Right hindlimb (tissue), 1 donor: ENCODE results near the gene SQSTM1.

Experiments used
- DNase-seq: peaks from one replicate; pipeline ENCODE4 v3.0.0-alpha.2; 2018

The SQSTM1 gene

DNA sequence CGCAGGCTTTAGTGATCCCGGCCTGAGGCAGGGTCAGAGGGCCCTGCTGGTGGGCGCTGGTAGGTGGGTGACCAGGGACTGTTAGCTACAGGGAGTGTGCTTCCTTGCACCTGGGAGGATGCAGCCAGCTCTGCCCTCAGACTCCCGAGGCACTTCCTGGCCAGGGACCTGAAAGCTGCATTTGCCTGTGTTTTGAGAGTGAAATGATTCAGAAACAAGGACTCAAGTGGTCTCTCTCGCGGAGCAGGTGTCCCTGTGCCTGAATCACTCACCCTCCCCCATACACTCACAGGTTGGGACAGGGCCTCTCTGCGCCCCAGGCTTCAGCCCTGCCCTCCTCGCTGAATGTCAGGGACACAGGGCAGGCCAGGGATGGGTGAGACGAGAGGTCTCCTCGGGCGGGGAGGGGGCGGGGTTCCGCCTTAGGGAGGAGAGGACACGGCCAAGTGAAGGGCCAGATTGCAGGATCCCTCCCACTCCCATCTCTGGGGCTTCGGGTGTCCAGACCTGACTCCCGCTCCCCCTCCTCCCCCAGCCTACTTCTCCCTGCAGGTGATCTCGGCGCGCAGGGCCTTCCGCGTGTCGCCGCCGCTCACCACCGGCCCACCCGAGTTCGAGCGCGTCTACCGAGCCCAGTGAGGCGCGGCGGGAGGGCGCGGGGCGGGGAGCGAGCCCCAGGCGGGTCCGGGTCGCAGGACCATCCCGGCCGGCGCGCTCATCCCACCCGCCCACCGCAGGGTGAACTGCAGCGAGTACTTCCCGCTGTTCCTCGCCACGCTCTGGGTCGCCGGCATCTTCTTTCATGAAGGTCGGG is 25.4 kb upstream of the SQSTM1 start:
- peak; percentile 50 for DNase-seq

DNA sequence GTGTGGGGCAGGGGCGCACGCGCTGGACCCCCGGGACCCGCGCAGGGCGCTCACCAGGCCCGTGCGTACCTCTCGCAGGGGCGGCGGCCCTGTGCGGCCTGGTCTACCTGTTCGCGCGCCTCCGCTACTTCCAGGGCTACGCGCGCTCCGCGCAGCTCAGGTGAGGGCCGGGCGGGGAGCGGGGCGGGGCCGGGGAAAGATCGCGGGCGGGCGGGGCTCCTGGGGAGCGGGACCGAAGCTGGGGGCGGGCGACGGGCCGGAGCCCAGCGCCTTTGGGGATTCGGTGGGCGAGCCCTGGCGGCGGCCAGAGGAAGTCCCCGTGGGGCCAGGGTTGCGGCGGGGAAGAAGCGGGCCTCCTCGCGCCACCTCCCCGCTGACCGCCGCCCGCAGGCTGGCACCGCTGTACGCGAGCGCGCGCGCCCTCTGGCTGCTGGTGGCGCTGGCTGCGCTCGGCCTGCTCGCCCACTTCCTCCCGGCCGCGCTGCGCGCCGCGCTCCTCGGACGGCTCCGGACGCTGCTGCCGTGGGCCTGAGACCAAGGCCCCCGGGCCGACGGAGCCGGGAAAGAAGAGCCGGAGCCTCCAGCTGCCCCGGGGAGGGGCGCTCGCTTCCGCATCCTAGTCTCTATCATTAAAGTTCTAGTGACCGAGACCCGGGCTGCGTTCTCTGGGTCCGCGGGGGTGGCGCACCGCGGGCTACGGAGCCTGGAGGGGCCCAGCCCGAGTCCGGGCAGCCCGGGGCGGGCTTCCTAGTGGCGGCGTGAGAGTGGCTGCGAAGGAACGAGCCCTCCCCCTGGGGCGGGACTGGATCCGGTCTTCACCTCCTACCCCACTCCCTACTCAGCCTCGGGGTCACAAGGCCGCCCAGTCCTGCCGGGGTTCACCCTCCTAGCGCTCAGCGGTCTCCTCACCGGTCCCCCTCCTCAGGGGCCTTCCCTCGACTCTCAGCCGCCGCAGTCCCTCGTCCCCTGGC is 24.6 kb upstream of the SQSTM1 start:
- peak; percentile 84 for DNase-seq

DNA sequence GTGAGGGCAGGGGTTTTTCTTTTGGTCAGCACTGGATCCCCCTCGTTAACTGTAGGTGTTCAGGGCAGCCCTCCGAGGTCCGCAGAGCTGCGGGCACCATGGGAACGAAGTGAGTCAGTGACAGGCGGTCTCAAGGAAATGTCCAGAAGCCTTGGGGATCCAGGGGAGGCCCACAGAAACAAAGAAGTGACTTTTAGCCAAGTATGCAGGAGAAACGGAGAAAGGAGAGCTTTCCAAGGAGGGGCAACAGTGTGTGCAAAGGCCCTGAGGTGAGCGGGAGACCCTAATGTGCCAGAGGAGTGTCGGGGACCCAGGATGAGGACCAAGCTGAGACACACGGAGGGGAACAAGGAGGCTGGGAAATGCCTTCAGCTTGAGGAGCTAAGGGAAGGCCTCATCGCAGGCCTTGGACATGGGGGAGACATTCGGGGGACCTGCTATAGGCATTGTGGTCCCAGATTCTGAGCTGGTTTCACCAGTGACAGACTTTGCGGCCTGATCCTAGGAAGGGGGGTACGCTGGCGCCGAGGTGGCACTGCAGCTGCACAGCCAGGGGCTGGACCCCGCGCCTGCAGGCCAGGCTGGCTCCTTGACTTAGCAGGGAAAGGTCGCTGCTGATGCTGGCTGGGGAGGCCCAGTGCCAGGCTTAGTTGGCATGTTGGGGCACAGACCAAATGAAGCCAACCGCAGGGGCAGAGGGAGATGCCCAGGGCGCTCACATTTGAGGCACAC is 23.7 kb upstream of the SQSTM1 start:
- DNase-seq = no peak

DNA sequence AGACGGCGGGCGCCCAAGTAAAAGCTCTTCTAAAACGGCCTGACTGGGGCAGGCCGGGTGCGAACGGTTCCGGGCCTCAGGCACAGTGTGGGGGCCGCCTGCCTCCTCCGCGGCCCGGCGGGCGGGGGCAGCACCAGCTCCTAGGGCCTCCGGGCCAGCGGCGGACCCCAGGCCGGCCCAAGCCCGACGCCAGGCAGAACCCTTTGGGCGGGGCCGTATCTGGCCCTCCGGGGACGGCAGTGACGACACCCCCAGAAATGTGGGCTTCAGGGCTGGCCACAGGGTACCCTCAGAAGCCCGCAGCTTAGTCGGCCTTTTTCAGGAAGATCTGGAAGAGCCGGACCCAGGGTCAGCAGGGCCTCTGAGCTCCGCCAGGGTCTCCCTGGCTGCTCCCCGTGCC is 23.0 kb upstream of the SQSTM1 start:
- DNase-seq = no peak

DNA sequence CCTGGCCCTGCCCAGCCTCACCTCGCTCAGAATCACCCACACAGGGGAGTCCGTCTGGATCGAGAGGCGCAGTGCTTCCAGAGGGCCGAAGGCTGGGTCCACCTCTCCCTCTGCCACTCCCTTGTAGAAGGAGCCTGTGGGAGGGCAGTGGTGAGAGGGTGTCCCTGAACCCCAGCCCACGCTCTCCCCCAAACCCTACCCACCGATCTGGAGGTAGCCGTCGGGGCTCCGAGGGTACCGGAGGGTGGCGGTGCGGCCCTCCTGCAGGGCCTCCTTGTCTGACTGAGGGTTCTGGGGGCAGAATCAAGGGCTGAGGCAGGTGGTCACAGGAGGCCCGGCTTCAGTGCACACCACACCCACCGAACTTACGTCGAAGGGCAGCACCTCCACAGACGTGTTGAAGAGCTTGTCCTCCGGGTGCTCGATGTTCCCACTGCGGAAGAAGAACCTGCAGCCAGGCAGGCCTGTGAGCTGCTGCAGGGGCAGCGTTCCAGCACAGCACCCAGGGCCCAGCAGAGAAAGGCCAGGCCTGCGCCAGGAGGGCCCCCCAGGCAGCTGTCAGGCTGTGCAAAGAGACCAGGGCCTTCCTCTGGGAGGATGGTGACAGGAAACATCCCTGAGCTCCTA is 22.4 kb upstream of the SQSTM1 start:
- DNase-seq = no peak

DNA sequence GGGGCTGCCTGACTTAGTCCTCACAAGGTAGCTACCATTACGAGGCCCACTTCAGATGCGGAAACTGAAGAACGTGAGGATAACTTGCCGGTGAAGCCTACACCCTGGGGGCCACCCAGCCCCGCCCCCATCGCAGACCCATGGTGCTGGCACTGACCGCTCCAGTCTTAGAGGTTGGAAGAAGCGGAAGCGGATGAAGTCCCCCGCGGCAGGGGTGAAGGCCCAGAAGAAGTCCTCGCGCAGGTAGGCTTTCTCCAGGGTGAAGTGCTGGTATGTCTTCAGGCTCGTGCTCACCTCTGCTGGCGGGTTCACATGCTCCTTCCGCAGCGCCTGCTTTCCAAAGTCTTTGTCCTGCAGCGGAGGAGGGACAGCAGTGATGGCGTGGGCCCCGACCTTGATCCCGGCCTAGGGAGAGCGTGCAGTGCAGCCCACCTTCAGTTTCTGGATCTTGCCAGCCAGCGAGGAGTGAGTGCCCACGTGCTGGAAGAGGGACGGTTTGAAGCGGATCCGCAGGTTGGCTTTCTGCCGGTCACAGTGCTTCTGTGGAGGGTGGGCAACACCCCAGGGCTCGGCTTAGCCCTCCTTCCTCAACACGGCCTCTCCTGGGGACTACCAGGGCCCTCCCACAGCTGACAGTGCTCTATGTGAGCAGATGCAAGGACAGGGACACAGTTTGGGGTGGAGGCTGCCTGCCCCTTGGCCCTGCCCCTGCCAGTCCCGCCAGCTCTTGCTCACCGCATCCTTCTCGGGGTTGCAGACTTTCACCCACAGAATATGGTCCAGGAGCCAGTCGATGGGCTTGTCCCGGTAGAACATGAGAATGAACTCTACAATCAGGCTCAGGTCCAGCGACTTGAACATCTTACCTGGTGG is 21.7 kb upstream of the SQSTM1 start:
- DNase-seq = no peak

DNA sequence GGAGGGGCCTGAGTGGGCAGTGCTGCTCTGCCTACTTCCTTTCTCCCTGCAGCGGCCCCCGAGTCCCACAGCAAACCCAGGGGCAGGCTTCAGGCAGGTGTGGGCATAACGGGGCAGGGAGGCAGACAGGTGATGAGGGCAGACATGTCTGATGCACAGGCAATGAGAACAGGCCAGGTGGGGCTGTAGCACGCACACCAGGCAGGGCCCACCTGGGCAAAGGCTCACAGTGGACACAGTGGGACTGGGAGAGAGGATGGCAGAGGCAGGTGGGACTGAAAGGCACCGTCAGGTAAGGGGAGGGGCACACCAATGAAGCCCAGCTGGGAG is 21.1 kb upstream of the SQSTM1 start:
- DNase-seq = no peak

DNA sequence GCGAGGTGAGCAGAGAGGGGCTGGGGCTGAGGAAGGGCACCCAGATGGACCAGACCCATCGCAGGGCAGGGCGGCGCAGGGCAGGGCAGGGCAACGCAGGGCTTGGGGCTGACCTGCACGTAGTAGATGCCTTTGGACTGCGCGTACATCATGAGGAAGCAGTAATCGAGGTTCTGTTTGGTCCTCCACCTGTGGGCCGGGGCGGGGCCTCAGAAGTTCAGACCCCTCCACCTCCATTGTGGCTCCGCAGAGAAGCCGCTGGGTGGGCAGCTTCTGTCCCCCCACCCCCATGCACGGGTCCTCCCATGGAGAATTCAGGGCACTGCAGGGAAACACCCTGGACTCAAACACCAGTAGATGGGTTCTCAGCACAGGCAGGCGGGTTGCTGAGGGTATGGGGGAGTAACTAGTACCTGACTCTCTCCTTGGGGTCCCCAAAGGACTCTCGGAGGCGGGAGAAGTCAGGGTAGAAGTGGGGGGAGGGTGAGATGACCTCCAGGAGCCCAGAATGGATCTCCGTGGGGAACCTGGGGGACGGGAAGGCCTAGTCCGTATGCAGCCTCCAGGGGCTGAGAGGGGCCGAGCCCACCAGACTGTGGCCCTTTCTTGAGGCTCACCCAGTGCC is 20.5 kb upstream of the SQSTM1 start:
- no peak for DNase-seq

DNA sequence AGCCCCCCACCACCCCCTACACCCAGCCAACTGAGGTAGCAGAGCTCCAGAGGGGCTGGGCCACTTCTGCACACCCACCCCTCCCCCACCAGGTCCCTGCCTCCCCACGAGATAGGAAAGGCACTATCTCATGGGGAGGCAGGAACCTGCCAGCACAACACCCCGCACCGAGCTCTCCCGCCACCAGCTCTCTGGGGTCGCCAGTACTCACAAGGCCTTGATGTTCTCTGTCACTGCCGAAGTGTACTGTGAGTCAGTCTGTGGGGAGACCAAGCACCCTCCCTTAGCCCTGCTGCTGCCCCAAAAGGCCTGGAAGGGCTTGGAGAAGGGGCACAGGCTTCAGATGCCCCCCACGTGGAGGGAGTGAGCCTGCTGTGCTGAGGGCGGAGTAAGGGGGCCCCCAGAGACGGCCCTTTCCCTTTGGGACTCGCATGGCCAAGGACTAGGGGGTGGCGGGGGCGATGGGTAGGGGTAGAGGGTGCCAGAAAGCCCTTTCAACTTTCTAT is 20.0 kb upstream of the SQSTM1 start:
- no peak for DNase-seq

DNA sequence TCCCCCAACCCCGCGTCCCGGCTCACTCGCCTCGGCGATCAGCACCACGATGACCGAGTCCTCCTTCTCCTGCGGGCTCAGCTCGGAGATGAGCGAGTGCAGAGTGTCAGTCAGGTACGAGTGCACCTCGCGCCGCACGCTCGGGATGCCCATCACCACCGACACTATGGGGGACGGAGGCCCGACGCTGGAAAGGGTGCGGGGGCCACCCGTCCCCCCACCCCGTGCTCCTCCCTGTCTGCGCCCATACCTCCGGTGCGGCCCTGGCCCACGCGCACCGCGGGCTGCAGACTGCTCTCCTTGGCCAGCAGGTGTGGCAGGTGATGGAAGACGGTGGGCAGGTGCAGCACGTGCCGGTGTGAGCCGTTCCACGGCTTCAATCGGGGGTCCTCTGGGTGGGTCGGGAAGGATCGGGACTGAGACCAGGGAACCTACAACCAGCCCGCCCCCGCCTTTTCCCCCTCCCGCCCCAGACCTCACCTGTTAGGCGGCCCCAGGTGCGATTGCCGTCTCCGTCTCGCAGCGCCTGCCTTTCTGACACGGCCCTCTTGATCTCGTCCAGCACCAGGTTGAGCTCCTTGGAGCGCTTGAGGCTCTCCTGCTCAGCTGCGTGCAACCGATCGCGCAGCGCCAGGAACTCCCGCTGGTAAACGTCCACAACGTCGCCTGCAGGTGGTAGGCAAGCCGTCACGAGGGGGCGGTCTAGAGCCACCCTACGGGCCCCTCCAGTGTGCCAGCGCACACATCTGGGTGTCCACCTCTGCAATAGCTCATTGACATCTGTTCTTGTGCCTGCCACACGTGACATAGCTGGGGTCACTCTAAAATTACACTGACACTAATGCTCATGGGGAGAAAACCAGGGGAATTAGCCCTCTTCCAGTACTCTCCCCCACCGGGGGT is 19.1 kb upstream of the SQSTM1 start:
- DNase-seq = peak; percentile 81

DNA sequence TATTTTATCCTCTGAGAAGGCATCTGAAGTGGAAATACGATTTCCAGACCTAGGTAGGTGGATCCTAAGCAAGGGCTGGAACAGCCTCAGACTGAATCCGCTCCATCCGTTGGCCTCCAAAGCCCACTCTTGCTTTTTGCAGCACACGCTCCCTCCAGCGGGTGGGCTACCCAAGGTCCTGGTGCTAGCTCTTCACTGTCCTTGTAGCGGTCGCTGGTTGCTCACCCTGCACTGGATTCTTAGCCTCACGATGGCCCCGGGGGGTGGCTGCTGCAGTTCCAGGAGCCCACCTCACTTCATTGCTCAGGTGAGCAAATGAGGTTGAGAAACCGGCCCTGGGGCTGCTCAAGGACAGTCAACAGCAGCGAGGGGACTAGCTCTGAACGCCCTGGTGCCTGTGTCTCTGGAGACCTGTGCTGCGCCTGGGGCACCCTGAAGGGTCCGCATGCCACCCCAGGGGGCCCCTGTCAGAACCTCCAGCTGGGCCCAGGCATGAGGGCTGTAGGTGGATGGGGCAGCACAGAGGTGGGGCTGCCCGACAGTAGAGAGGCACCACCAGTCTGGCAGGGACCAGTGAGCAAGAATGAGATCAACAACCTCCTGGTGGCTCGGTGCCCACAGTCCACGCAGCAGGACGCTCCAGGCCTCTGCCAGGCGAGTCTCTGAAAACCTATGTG is 18.4 kb upstream of the SQSTM1 start:
- DNase-seq = no peak

DNA sequence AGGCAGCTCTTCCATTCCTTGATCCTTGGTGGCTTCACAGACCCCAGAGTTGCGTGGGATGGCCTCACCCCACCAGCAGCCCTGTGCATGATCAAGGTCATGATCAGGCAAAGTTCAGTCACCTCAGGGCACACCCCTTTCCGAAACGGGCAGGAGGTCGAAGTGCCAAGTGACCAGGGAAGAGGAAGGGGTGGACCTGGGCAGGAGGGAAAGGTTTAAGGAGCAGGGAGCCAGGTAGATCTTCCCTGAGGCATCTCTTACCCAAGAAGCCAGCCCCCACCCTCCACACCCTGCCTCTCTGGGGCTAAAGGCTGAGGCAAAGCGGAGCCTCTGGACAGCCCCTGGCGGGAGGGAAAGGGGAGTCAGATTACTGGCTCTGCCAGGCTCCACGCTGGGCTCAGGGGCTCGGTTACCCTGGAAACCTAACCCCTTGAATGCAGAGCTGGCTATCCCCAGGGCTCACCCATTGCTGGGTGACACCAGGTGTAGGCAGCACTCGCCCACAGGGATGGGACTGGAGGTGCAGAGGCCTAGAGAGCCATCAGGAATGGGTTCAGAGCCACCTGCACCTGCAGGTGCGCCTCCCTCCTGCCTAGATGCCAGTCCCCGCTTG is 17.6 kb upstream of the SQSTM1 start:
- DNase-seq = no peak

DNA sequence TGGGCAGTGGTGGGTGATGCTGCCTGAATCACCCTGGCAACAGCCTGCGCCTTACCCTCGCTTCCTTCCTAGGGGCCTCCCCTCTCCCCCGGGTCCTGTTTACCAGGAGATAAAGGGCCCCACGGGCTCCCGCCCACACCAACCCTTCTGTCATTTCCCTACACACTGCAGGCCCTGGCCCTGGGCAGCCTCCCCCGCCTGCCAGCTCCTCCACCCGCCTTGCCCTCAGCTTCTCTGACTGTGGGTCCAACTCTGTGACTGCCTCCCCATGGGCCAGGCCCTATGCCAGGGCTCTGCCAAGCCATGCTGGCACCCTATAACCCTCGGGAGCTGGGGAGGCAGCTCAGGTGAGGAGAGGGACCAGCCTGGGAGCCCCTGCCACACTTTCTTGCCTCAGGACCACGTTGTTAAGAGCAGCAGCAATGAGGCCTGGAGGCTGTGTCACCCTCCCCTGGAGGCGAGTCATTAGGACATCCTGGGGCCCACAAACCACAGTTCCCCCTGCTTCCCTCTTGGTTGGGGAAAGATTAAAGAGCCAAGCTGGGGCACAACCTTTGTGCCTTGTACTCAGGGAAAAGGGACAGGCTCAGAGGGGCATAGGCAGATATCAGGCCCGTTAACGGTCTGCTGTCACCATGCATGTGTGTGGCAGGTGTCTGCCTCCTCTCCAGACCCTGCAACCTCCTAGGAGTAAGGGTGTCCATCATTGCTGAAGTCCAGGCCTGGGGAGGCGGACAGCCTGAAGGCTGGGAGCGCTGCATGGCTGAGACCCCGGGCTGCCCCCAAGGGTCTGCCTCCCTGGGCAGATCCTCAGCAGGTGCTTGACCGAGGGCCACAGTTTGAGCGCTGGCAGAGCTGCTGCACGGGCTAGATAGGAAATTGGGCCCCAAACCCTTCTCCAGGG is 16.8 kb upstream of the SQSTM1 start:
- no peak for DNase-seq

DNA sequence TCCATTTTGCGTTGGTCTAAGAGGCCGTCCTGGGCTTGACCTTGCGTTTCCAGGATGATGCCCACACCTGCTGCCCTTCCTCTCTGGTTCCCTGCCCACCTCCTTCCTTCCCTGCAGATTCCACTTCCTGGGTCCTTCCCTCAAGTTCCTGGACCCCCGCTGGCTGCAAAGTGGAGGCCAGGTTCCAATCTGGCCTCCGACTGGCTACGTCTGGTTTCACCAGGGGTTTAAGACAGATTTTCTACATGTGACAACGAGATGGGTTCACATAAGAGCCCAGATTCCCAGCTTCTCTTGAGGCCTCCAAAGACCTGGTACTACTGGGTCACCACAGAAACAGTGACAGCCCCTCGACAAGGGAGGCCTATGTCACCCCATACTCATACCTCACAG is 16.2 kb upstream of the SQSTM1 start:
- peak; percentile 19 for DNase-seq

DNA sequence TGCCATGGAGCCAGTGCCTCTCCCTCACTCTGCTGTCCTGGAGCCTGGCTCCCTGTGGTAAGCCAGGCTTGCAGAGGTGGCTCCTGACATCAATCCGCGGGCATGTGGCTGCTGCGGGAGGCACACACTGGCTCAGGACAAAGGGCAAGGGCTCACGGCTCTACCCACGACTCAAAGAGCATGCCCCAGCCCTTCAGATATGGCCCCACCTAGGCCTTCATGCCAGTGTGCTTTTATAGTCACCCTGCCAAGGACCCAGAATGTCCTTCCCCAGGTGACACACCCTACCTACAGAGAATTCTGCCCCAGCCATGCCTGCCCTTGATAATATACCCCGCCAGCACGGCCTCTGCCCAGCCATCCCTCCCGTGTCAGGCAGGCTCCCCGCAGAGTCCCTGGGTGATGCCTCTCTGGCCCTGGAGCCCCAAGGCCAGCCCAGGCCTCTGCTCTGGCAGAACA is 15.6 kb upstream of the SQSTM1 start:
- DNase-seq = no peak

DNA sequence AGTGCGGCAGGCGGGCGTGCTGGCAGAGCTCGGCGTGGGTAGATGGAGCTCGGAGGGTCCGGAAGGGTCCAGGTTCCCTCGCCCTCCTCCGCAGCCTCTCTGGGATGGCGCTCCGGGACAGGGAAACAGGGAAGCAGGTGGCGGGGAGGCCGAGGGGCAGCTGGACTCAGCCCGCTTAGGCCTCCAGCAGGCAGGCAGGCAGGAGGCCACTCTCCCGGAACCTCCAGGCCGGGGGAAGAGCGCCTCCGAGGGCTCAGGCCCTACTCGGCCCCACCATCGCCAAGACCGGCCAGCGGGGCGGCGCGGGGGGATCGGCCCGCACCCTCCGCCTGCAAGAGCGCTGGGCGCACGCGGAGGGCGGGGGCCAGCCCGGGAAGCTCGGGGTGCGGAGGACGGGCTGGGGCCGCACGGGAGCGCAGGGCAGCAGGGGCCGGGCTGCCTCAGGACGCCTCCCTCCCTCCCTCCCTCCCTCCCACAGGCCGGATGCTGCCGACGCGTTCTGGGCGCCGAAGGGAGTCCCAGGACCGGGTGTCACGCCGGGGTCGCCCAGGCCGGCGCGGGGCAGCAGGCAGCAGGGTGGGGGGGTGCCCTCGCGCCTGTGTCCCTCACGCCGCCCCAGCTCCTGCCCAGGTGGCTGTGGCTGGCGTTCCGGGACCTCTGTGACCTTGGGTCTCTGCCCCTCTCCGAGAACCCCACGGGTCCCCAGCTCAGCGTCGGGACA is 15.0 kb upstream of the SQSTM1 start:
- DNase-seq = peak; percentile 67
